ENCODE measurements around the gene CDK14.

- TF ChIP-seq CTCF (IDR thresholded peaks at IDR 0.05), result no peak
- no peak for TF ChIP-seq POLR2A (IDR thresholded peaks at IDR 0.05)
- TF ChIP-seq POLR2AphosphoS5 (IDR thresholded peaks at IDR 0.05), result no peak
Measured at GRCh38 chr7:91137788-91138368, 541.8 kb downstream of the CDK14 start.

All from stomach (tissue), 4 donors.